ENCODE results near the gene CEPT1. TPM values are rescaled to one million over a fixed set of nuclear protein-coding genes. Genes with fewer than 3 reads are reported as not detected.

CEPT1 gene
- total and polyA plus RNA-seq, 10 of the 15 experiments (the other 5 are each of a cell fraction or from before 2014, with no cell fraction given): 29.4 to 77.9 (median 54.8) TPM

- peak in 1 of 2 experiments; percentile 59; a peak in 1 of 3 replicates for TF ChIP-seq EGR1 (IDR thresholded peaks at IDR 0.05; ENCODE audit: borderline replicate concordance in 1 of 2, low read depth in 2 of 2, low read length in 2 of 2)
- TF ChIP-seq TCF12 (IDR thresholded peaks at IDR 0.05; ENCODE audit: low read depth, low read length): peak; percentile 81
- 0 out of 2 replicates have a peak, but pooled peaks have one; percentile 42 for TF ChIP-seq TCF7 (IDR thresholded peaks at IDR 0.05; ENCODE audit: borderline replicate concordance)
- TF ChIP-seq PAX5 (IDR thresholded peaks at IDR 0.05; ENCODE audit: borderline replicate concordance, low read depth, low read length): peak; percentile 83
- TF ChIP-seq TAF1 (IDR thresholded peaks at IDR 0.05; ENCODE audit: borderline replicate concordance, low read depth, low read length): peak; percentile 74
- peak; percentile 97 for TF ChIP-seq MEF2A (IDR thresholded peaks at IDR 0.05; ENCODE audit: insufficient read depth, low read depth, low read length)
- TF ChIP-seq, protein P1, sequence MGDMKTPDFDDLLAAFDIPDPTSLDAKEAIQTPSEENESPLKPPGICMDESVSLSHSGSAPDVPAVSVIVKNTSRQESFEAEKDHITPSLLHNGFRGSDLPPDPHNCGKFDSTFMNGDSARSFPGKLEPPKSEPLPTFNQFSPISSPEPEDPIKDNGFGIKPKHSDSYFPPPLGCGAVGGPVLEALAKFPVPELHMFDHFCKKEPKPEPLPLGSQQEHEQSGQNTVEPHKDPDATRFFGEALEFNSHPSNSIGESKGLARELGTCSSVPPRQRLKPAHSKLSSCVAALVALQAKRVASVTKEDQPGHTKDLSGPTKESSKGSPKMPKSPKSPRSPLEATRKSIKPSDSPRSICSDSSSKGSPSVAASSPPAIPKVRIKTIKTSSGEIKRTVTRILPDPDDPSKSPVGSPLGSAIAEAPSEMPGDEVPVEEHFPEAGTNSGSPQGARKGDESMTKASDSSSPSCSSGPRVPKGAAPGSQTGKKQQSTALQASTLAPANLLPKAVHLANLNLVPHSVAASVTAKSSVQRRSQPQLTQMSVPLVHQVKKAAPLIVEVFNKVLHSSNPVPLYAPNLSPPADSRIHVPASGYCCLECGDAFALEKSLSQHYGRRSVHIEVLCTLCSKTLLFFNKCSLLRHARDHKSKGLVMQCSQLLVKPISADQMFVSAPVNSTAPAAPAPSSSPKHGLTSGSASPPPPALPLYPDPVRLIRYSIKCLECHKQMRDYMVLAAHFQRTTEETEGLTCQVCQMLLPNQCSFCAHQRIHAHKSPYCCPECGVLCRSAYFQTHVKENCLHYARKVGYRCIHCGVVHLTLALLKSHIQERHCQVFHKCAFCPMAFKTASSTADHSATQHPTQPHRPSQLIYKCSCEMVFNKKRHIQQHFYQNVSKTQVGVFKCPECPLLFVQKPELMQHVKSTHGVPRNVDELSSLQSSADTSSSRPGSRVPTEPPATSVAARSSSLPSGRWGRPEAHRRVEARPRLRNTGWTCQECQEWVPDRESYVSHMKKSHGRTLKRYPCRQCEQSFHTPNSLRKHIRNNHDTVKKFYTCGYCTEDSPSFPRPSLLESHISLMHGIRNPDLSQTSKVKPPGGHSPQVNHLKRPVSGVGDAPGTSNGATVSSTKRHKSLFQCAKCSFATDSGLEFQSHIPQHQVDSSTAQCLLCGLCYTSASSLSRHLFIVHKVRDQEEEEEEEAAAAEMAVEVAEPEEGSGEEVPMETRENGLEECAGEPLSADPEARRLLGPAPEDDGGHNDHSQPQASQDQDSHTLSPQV (IDR thresholded peaks at IDR 0.05): no peak
- TF ChIP-seq, protein P2, sequence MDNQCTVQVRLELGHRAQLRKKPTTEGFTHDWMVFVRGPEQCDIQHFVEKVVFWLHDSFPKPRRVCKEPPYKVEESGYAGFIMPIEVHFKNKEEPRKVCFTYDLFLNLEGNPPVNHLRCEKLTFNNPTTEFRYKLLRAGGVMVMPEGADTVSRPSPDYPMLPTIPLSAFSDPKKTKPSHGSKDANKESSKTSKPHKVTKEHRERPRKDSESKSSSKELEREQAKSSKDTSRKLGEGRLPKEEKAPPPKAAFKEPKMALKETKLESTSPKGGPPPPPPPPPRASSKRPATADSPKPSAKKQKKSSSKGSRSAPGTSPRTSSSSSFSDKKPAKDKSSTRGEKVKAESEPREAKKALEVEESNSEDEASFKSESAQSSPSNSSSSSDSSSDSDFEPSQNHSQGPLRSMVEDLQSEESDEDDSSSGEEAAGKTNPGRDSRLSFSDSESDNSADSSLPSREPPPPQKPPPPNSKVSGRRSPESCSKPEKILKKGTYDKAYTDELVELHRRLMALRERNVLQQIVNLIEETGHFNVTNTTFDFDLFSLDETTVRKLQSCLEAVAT (IDR thresholded peaks at IDR 0.05): peak; percentile 77
- peak; percentile 86 for TF ChIP-seq SKIL (IDR thresholded peaks at IDR 0.05; ENCODE audit: low read depth, poor library complexity, severe bottlenecking)
- peak; percentile 9 for TF ChIP-seq SIX5 (IDR thresholded peaks at IDR 0.05; ENCODE audit: low read depth, low read length, severe bottlenecking)
- TF ChIP-seq ZNF207 (IDR thresholded peaks at IDR 0.05; ENCODE audit: borderline replicate concordance): peak; percentile 32
- TF ChIP-seq JUNB (IDR thresholded peaks at IDR 0.05): peak; percentile 44; the same call in 1 of the 2 replicates
- no peak for TF ChIP-seq CHD1 (IDR thresholded peaks at IDR 0.05; ENCODE audit: low read depth, low read length)
- TF ChIP-seq POLR2A (IDR thresholded peaks at IDR 0.05; ENCODE audit: low read depth, low read length): peak; percentile 78
- peak; percentile 95 for TF ChIP-seq SPI1 (IDR thresholded peaks at IDR 0.05; ENCODE audit: borderline replicate concordance, insufficient read depth, low read depth, low read length)
- no peak for TF ChIP-seq SIN3A (IDR thresholded peaks at IDR 0.05; ENCODE audit: low read depth, low read length)
- no peak for TF ChIP-seq RBBP5 (conservative IDR thresholded peaks at IDR 0.05)
- peak; percentile 94 for TF ChIP-seq NBN (IDR thresholded peaks at IDR 0.05)
- TF ChIP-seq BCL11A (IDR thresholded peaks at IDR 0.05; ENCODE audit: low read depth, low read length): peak; percentile 91
- no peak for TF ChIP-seq MTA2 (IDR thresholded peaks at IDR 0.05; ENCODE audit: low read depth)
- TF ChIP-seq MYB (IDR thresholded peaks at IDR 0.05; ENCODE audit: borderline replicate concordance, low read depth, low read length): peak; percentile 12; the same call in 1 of the 2 replicates
- no peak for TF ChIP-seq SUZ12 (IDR thresholded peaks at IDR 0.05; ENCODE audit: unreplicated experiment)
- peak; percentile 97 for TF ChIP-seq IRF4 (IDR thresholded peaks at IDR 0.05; ENCODE audit: low read depth, low read length)
Measured at GRCh38 chr1:111219557-111220286, 79.7 kb downstream of the CEPT1 start (continued).

Data from GM12878 (cell line).